Measurements from ENCODE around the gene CDH13.

Gene CDH13

DNA sequence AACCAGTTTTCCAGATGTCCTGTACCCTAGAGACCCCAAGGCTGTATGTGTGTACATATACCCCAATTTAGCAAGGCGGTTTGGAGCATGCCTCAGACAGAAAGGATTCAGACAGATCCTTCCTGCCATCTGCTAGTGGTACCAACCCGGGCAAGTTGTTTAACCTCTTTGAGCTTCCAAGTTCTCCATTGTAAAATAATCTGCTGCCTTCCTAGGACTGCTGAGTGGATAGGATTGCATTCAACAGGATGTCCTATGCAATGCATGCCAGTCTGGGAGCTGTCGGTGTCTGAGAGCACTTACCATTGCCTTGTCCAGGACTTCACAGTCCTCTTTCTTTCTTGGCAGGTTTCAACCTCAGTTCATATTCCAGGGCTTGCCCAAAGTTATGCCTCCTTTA, 1.9 kb downstream of the CDH13 start:
- DNase-seq: no peak

DNA sequence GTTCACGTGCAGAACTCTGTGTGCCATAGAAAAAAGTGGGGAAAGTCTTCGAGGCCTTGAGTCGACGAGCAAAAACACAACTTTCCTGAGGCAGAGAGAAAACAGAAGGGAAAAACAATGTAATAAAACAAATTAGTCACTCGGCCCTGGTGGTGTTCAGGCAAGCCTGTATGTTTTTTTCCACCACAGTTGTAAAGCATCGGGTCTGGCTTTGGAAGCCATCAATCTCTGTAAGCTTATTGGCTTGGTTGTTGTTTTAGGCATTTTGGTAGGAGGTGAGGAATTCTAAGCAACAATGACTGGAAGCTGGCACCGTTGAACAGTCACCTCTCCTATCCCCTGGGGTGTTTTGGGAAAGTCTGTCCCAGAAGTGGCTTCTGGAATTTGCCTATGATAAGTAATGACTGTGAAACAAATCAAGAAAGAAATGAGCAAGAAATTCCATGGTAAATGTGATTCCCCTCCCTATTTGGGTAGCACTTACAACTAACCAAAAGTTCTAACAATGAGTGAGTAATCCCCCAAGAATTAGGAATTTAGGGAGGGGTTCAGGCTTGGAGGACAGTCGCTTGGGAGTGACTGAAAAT, 2.8 kb downstream of the CDH13 start:
- no peak for DNase-seq

DNA sequence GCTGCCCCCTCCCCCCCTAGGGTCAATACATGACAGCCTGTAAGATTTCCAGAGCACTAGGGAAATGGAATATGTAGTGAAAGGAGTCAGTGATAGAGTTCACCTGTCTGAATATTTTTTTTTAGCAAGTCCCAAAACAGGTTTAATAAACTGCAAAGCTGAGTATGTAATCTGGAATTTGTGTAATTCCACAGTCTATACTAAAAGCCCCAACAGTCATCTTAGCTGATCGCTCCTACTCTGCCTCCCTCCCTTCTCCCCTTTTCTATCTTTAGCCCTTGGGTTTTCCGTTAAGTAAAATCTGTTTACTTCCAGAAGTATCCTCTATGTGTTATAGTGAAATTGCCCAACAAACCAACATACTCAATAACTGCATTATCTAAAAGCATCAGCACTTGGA, 3.5 kb downstream of the CDH13 start:
- no peak for DNase-seq

DNA sequence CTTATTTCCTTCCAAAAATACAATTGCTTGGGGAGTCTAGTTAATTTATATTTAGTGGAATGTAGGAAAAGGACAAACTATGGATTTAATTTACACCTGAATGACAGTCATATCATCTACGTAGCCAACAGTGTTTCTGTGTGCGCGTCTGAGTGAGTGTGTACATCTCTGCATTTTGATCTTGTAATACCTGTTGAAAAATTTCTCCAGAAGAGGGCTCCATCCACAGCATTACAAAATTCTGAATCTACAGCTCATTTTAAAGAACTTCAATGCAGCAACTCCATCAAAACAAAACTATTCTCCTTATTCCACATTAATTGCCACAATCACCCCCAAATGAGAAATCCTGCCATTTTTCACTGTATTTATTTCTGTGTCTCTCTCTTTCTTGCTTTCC, 3.9 kb downstream of the CDH13 start:
- DNase-seq: no peak

DNA sequence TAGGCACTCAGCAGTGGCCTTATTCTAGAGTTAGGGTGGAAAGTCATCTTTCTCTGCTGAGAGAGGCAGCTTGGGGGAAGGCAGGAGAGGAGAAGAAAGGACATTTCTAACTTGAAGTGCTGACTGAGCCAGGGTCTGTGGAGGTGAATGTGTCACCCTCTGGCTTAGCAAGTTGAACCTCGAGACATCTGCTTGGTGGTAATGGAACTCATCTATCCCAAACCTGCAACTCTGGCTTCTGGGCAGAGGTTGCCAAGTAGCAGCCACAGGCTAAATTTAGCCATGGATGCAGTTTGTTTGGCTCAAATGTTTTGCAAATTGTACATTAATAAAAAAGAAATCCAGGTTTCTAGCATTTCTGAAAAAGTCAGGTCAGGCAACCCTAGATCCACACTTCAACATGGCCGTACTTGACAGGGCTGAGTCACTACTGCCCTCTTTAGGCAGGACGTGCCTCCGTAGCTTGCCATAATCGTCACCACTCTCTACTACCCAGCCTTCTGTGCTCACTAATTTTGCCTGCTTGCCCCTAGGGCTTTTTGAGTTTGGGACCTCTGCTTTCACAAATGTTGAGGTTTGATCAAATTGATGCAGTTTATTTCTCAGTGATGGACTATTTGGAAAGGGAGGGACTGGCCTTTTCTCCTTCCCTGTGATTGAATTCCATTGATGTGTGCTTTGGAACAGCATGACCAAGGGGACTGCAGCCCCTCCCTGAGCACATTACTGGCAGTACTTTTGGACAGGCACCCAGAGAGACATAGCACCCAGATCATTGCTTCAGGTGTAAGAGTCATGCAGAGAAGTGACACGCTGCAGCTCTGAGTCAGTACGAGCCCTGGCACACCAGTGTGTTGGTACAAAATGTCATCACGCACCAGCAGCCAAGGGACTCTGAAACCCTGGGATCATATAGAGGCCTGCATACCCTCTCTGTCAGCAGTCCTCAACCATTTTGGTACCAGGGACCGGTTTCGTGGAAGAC, 5.2 kb downstream of the CDH13 start:
- no peak for DNase-seq

DNA sequence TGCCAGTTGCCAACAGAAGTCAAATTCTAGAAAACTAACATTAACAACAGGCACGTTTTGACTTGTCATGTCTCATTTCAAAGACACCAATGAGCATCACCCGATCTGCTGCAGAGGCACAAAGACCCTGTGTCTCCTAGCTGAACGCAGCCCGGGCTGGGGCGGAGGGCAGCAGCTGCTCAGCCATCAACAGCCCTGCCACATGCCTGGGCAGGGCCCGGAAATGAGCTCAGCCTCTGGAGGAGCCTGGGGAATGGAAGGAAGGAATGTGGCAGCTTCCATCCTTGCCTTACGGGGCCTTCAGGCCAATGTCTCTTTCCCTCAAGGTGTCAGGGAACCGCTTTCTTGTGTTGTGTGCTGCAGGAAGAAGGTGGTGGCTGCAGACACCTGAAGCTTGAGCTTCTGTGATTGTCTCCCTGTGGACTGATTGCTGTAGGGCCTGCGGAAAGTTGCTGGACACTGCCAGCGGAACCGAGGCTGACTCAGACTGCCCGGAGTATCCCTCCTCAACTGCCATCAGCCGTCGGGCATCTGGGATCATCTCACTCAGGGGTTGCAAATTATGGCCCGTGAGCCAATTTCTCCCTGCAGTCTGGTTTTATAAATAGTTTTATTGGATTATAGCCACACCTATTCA, 7.3 kb downstream of the CDH13 start:
- DNase-seq: no peak

DNA sequence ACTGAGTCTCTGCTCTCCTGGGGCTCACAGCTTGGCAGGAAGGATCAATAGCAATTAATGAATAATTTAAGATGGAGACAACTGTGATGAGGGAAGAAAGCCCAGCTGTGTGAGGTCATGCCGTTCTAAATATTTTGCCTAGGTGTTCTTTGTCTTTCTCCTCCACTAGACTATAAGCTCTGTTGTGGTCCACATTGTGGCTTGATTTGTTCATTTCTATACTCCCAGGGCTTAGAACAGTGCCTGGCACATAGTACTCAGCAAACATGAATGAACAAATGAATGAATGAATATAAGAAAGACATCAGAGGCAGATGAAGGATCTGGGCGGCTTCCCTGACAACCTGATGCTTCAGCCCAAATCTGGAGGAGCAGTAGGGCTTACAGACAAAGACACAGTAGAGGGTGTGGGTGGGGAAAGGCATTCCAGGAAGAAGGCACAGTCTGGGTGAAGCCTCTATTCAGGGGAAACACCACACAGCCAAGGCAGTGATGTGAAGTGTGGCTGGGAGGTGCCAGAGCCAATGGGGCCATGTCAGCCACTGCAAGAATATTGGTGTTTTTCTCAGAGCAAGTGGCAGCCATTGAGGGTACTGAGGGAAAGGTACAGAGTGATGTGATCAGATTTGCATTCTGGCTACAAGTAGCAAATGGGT, 8.3 kb downstream of the CDH13 start:
- no peak for DNase-seq

DNA sequence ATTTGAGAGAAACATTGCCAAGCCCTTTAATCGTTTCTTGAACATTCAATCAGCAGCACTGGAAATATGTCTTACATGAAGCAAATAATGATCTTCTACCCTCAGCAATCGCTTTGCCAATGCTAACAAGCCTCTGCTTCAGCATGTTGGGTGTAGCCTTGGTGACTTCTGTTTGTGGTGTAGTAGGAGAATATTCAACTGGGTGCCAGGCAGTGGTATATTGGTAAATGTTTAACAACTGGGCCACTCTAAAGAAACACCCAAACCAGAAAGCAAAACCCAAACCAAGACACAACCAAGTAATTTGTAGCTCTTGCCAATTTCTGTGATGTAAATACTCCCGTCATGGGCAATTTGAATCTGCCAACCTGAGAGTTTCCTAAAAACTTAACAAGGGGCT, 9.7 kb downstream of the CDH13 start:
- no peak for DNase-seq

DNA sequence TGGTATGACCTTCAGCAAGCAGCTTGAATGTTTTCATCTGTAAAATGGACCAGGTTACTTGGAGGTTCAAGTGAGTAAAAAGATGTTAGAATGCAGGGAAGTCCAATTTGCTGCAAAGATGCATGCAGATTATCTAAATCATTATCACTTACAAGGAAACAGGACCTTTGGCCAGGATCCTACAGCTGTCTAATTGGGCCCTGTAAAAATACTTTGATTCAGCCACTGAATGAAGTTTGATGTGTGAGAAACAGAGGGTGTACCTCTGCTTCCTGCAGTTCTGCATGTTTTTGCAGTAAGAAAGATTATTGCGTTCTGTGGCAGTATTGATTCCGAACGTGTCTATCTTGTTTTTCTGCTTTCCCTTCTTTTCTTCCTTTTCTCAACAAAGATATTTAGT, 10.2 kb downstream of the CDH13 start:
- DNase-seq: no peak

DNA sequence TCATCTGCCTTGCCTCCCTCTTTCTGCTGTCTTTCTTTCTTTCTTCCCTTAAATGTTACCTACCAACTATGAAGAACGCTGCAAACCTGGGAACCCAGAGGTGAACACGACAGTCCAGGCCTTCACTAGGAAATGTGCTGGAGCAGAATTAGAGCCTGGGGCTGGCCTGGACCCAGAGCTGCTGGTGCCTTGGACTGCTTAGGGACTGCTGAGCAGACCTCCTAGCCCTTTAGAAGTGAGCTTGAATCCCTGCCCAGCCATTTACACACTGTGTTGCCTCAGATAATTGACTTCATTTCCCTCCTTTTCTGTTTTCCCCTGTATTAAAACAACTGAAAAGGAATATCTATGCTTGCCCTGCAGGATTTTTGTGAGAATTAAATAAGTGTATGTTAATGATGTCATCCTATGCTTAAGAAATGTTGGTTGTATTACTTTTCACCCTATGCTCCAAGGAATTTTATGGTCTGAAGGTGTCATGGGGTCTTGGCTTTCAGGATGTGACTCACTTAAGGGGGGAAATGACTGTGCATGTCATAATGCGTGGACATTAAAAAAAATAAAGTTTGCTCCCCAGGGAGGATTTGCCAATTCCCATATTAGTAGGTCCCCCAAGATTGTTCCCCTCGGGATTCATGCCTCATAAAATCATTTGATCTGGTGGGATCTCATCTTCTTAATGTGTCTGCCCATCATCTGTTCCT, 11.5 kb downstream of the CDH13 start:
- DNase-seq: no peak

DNA sequence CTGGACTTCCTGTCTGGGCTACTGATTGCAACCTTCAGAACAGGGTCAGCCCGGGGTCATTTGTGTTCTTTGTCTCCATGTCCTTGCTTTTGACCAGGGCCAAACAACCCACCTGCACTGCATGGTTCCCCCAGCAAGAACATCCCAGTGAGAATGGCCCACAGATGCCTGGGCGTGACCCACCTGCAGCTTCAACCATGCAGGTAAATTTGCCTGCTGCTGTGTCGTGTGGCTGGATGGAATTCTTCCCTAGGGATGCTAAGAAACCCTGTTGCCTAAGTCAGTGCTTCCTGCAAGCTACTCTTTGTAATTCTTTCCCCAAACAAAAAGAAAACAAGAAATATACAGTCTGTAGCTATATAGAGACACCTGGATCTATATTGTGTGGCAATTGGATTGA, 12.5 kb downstream of the CDH13 start:
- no peak for DNase-seq

DNA sequence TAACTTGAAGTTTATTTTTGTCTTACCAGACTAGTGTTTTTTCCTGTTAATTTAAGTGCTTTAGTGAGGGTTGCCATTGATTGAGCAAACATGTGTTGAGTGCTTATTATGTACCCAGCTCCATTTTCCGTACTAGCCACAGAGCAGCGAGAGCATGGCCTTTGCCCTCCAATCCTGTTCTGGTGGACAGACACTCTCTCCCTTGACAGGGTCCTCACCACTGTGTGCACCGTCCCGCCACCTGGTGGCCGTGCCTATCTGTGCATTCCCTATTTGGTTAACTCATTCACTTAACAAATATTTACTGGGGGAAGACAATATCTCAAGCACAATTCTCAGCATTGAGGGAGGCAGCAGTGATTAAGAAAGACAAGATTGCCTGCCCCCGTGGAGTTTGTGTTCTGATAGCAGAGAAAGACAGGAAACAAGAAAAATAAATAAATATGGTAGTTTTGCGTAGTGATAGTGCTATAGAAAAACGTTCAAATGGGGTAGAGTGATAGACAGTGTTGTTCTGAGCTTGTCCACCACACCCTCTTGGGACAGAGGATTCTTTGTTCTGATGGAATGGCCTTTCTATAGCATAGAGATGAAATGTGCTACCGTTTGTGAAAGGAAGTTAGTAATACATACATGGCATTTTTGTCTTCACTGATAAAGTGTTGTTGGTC, 13.0 kb downstream of the CDH13 start:
- DNase-seq: no peak

DNA sequence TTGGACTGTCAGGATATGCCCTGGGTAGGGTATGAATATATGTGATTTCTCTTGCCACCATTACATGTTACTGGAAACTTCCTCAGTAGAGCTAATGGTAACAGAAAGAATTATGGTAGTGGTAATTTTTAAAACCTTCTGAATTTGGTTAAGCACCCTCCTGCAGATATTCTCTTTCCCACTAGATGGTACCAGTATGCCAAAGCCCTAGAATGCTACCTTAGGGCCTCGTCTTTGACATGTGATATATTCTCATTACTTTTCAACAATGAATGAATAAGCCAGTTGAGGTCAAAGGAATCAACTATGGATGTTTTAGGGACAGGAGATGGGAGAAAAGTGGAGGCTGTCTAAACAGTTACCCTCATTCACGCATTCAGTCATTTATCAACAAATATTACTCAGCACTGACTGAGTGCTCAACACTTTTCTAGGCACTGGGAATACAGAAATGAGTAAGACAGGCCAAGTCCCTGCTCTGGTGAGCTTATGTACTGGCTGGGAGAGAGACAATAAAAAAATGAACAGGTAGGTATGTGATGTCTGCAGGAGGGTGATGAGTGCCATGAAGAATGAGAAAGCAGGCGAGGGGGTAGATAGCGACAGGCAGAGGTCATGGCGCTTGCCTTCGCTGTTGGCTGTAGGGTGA, 14.7 kb downstream of the CDH13 start:
- DNase-seq: no peak

DNA sequence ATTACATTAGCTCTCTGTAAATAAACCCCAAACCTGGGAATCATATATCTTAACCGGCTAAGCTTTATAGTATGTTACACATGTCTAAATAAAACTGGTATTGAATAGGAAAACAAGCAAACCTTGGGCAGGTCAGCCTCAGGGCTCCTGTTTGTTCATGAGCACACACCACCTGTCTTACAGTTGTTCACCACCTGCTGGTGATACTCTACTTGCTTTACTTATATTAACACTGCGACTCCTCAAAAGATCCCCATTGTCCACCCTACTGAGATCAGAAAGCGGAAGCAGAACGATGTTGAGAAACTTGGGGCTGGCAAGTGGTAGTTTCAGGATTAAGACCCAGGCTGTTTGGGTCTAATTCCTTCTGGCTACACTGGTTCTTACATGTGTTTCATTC, 16.4 kb downstream of the CDH13 start:
- DNase-seq: no peak

DNA sequence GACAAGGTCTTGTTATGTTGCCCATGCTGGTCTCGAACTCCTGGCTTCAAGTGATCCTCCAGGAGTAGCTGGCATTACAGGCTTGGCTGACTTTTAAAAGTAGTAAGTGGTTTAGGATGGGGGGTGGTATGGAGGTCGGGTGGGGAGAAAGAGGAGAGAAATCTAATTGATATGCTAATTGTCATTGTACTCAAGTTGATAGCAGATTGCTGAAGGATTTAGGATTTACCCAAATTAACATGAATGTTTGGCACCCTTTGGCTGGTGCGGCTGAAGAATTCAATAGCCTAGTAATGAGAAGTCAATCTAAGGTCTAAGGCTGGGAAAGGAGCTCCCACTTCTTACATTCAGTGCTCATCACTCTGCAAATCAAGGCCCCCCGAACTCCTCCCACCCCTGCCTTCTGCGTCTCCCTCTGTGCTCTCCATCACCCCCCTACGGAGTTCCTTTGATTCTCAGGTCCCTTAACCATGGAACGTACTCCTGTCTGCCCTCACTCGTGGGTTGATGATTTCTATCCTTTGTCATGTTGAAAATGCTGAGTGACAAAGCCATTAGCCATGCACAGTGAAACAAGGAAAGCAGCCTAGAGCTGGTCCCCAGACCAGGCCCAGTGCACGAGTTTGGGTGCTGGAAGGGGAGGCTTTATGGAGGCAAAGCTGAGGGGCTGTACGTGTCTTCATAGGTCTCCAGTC, 17.3 kb downstream of the CDH13 start:
- no peak for DNase-seq

DNA sequence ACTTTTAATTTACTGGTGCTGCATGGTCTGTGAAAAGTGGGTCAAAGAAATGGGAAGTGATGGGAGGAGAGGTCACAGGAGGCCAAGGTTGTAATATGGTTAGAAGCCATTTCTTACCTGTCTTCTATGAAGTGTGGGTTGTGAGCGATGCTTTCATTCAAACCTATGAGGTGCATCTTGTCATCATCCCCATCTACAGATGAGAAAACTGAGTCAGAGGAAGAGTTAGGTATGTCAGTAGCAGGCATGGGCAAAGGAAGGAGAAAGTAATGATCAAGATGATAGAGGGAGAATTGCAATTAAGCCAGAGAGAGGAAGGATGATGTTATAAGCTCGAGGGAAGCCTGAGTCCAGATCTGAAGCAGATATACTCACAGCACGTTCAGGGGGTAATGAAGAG, 19.7 kb downstream of the CDH13 start:
- no peak for DNase-seq

DNA sequence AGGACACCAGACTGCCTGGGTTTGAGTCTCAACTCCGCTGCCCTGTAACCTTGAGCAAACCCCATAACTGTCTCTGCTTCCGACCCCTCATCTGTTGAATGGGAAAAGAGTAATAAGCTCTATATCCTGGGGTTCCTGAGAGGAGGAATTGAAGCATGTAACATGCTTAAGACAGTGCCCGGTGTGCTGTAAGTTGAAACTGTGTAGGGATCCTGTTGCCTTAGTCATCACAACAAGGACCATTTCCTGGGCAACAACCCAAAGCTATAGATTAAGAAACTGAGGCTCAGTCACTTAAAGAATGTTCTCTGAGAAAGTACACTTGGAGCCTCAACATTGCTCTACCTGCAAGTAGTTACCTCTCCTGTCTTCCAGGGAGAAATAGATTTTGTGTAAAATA, 23.0 kb downstream of the CDH13 start:
- DNase-seq: no peak

DNA sequence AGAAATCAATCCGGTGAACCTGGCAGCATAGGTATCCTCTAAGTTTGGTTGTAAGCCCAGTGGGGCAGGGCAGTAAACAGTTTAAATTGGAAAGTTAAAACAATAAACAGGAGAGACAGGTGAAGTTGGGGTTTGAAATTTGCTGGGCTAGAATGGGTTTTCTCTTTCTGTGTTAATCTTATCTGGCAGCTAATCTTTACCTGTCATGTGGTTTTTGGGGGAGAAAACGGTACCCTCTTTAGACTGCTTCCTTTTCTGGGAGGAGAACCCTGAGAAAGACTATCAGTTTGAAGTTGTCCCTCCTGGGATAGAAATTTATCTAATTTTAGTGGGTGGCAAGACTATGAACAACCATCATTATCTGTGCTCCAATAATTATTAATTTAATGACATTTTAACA, 24.0 kb downstream of the CDH13 start:
- DNase-seq: no peak

DNA sequence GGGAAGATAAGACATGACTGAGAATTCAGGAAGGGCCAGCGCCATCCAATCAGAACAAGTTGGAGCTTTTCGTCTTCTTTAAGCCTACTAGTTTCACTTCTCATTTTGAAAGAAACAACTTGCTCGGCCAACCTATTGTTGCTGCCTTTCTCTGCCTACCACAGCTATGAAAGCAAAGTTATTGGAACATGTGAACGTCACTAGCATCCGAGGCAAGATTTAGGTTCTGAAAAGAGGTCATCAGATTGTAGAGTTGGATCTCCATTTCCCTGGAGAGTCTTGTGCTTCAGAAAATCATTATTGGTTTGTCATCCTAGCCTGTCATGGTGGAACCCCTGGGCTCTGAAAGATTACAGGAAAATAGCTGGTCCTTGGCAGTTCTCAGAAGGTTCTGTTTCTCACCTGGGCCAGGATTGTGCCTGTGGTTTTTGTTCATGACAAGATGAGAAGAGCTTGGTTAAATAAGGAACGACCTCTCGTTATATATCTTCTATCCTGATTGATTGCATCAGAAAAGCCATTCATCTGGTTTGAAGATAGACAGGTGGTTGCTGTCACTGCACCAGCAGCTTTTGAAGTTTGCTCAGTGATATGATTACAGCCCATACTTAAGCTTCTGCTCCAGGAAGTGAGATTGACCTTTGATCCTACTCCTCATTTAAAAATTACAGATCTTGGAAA, 25.3 kb downstream of the CDH13 start:
- no peak for DNase-seq

DNA sequence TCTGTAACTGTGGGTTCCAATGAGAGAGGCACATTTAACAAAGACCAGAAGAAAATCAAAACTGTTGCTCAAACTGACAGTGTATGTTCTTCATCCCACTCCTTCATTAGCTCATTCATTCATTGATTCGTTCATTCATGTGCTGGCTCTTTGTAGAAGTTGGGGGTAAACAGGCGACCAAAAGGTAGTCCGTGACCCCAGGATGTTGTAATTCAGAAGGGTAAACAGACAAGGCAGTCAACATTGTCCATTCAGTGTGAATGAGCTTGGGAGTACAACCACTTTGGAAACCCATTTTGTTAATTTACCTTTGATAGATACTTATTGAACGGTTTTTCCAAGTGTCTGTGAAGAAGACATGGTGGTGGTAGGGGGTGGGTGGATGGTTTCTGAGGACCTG, 26.1 kb downstream of the CDH13 start:
- DNase-seq: no peak
